GM21786 (cell line): ENCODE data around the gene SCN1A.
A peak's percentile ranks its signal among the peaks of the same experiment; 100 is the strongest.
"Not testable (repeated sequence)": the region's sequence is repeated elsewhere in the genome, so short reads cannot be mapped to it uniquely, and the experiment has no call there.

ENCODE experiments used
- ATAC-seq: cut with Tn5 transposase; IDR thresholded peaks from one replicate; pipeline ENCODE4 v1.9.1; 2021; ENCODE audit not compliant: unreplicated experiment

The SCN1A gene

DNA sequence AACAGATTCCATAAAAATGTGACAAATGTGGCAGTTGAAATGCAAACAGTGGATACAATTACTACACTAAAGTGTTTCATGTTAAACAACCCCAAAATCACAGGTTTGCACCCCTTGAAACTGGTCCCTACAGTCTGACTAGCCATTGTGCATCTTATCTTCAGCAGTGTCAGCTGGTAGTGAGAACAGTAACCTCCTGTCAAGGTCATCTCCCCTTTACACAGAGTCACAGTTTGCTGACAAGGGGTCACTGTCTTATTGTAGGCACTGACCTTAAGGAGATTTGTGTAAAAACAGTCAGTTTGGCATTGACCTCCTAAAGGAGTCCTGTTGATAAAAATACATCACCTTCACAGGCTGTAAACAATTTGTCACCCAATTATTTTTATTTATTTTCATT, 137.0 kb downstream of the SCN1A start:
- ATAC-seq: no peak

DNA sequence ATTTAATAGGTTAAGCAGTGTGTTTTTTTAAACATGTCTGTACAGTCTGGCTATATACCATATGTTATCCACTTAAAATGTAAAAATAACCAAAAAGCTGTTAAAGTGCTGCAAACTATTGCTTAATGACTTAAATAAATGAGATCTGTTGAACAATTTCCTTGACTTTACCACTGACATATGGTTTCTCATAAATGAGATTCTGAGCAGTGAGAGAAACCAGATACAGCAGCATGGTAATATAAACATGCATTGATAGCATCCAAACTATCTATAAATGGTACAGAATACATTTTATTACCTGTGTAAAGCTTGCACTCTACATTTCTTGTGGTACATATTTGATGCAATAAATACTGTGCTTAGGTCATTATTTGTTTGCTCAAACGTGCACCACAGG, 138.0 kb downstream of the SCN1A start:
- ATAC-seq: no peak

DNA sequence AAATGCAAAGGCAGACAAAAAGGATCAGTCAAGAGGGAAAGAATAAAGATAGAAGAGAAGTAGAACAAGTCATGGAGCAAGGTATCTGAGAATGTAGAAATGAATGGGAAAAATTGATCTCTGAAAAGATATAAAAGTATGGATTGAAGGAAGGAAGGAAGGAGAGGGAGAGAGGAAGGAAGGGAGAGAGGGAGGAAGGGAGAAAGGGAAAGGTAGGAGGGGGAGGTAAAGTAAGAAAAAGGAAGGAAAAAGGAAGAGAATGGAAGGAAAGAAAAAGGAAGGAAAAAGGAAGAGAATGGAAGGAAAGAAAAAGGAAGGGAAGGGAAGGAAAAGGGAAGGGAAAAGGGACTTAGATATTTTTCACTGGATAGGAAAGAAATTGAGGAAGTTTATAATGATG, 142.7 kb downstream of the SCN1A start:
- no peak for ATAC-seq

DNA sequence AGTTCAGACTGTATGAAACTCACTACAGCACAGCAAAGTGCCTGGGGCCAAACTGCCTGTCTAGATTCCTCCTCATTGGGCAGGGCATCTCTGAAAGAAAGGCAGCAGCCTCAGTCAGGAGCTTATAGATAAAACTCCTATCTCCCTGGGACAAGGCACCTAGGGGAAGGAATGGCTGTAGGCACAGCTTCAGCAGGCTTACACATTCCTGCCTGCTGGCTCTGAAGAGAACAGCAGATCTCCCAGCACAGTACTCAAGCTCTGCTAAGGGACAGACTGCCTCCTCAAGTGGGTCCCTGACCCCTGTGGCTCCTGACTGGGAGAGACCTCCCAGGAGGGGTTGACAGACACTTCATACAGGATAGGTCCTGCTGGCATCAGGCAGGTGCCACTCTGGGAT, 155.7 kb downstream of the SCN1A start:
- ATAC-seq: not testable (repeated sequence)

- ATAC-seq: peak; percentile 66
Observed at GRCh38 chr2:165970663-165971062, 157.2 kb downstream of the SCN1A start.

DNA sequence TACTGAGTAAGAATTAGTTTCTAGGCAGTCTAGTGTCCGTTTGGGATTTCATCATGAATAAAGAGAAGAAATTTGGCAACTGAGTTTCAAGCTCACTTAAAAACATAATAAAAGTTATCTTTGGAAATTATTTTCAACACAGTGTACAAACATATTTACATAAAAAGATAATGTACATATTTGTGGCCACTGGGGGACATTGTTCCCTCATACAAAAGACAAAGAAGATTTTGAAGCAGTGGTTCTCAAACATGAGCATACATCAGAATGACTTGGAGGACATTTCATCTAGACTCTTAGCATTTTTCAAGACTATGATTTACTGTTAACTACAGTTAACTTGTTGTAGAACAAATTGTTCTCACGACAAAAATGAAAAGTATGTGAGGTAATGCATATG, 158.6 kb downstream of the SCN1A start:
- ATAC-seq: no peak

DNA sequence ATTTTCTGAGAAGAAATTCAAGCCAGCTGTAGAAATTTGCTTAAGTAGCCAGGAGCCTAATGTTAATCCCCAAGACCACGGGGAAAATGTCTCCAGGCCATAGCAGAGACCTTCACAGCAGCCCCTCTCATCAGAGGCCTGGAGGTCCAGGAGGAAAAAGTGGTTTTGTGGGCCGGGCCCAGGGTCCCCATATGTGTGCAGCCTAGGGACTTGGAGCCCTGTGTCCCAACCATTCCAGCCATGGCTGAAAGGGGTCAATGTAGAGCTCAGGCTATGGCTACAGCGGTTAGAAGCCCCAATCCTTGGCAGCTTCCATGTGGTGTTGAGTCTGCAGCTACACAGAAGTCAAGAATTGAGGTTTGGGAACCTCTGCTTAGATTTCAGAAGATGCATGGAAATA, 160.1 kb downstream of the SCN1A start:
- ATAC-seq: no peak

DNA sequence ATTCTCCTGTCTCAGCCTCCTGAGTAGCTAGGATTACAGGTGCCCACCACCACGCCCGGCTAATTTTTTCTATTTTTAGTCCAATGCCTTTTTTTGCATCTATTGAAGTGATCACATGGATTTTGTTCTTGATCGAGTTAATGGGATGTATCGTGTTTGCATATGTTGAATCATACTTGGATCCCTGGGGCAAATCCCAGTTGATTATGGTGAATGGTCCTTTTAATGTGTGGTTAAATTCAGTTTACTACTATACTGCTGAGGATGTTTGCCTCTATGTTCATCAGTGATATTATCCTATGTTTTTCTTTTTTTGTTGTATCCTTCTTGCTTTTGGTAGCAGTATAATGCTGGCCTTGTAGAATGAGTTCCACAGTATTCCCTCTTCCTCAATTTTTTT, 166.0 kb downstream of the SCN1A start:
- no peak for ATAC-seq

GRCh38 chr2:165959371-165959770, 168.4 kb downstream of the SCN1A start:
- ATAC-seq: no peak

DNA sequence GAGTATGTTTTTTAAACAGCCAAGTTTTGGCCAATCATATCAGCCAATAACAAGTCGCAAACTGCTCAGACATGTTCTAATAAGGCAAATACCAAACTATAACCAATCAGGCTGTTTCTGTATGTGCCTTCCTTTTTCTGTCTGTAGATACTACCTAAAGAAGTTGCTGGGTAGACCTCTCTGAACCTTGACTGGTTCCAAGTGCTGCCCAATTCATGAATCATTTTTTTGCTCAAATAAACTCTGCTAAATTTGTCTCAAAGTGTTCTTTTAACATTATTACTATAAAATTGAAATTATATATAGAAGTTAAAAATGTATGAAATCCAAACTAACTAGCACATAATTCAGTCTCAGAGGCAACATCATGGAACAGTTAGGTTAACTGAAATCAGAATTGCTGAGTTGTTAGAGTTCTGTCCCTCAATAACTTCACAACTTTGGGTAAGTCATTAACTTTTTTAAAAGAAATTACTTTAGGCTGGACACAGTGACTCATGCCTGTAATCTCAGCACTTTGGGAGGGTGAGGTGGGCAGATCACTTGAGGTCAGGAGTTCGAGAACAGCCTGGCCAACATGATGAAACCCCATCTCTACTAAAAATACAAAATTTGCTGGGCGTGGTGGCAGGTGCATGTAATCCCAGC, 169.4 kb downstream of the SCN1A start:
- no peak for ATAC-seq

GRCh38 chr2:165957030-165957675, 170.7 kb downstream of the SCN1A start:
- ATAC-seq: no peak

DNA sequence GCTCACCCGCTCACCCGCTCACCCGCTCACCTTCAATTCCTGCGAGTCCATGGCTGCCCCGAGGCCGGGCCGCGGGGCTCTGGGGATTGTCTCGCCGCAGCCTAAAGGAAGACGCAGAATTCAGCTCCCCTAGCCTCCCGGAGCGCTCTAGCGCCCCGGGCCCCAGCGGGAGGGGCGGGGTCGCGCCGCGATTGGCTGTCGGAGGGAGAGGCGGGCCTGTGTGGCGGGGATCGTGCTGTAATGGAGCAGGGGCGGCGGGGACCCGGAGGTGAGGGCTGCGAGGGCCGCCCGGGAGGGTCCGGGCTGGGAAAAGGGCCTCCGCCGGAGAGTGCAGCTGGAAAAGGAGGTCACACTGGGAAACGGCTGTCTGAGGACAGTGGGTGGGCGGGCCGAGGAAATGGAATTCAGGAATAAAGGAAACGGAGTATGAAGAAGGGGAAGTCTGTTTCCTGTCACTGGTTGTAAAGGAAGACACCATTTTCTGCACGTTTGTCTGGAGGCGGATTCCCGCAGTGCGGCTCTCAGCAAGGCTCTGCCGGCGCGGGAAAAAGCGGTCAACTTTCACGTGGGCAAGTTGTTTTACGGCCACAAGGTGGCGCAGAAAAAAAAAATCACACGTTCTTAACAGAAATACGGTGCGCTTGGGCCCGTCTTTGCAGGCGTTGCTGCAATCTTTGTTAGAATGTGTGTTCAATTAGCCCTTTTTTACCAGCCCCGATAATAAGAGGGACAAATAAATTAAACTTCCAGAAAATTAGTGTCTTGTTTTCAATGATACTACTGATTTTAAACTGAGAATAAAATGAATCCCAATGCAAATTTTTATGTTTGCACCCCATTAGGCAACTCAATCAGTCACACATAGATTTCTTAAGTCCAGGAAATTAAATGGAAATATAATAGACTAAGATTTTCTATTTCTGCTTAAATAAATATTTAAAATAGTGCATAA, 173.9 kb downstream of the SCN1A start, which contains the start of gene TTC21B:
TTC21B (minus strand) TSS at position 122 of the 952 bp plus-strand sequence; CDS start at position 51, 71 bp downstream.
- ATAC-seq: peak; percentile 92

DNA sequence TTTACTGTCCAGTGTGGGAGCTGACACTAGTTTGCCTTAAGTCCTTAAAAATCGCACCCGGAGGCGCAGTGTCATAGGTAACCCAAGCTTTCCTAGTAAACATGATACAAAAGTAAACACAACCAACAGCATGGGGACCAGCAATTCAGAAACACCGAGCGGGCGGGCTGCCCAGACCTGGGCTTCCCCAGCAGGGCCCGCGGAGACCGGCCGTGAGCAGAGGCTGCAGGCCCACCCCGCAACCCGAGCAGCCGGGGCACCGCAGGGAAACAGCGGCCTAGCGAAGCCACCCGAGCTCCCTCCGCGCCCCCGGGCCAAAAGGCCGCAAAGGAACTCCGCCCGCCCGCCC, 174.5 kb downstream of the SCN1A start:
- no peak for ATAC-seq

DNA sequence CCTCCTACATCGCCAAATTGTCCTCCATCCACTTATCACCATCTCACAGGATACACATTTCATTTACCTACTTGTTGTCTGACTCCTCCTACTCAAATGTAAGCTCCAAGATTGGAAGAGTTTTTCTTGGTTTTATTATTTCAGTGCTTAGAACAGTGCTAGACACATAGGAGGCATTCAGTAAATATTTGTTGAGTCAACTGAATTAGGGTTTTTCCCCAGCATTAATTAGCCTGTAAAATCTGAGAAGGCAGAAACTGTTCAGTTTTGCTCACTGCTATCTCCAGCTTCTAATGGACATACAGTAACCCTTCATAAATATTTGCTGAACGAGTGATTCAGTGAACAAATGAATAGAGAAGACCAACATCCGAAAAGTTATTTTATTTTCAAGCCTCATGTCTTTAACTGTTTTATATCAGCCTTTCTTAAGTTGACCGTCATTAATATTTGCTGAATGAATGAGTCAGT, 175.0 kb downstream of the SCN1A start:
- ATAC-seq: no peak

DNA sequence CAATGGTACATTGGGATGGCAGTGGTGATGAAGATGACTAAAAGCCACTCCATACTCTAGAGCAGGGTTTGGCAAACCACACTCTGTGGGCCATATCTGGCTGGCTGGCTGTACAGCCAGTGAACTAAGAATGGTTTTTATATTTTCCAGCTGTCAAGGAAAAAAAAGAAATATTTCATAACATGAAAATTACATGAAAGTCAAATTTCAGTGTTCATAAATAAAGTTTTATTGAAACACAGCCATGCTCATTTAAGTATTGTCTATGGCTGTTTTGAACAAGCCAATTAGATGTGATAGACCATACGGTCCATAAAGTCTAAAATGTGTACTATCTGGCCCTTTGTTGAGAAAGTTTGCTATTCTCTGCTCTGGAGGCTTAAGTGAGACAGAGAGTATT, 175.7 kb downstream of the SCN1A start:
- no peak for ATAC-seq

DNA sequence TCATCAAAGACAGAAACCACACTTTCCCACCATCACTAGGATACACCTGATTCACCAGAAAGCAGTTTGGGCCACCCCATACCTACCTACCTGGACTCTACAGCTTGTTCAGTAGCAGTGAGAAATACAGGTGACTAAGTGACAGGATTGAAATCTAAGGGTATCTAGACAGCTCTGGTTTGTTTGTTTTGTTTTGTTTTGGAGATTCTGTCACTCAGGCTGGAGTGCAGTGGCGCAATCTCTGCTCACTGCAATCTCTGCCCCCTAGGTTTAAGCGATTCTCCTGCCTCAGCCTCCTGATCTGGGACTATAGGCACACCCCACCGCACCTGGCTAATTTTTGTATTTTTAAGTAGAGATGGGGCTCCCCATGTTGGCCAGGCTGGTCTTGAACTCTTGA, 177.4 kb downstream of the SCN1A start:
- ATAC-seq: no peak

DNA sequence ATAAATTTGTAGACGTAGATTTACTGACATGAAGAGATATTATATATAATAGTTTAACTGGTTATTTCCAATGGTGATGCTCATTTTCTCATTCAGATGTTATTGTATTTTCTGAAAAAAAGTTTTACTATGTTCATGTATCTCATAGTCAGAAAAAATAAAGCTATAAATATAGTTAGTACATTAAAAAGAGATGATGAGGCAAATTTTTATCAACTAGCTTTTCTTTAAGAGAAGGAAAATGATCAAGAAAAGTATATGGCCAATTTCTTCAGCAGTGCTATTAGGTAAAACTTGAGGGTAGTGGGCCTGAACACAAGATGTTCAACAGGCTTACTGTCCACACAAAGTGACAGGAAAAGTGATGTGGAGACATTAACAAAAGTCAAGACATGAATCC, 186.0 kb downstream of the SCN1A start:
- ATAC-seq: no peak

GRCh38 chr2:165938237-165938636, 189.6 kb downstream of the SCN1A start:
- ATAC-seq: no peak
